SU-DHL-6 (cell line): ENCODE measurements around the gene AP2A2.

ENCODE experiments used
- CTCF ChIP-seq: fragments of 200-600 bp; sonication (generic); IDR thresholded peaks from one replicate; pipeline ENCODE4 v1.5.1; 2017; ENCODE audit warnings: antibody characterized with exemption, mild to moderate bottlenecking, low read length, moderate library complexity; ENCODE audit not compliant: insufficient read depth, poor library complexity, severe bottlenecking
- EZH2phosphoT487 ChIP-seq: fragments of 200-600 bp; sonication (generic), shearing (Covaris generic); conservative IDR thresholded peaks from 2 replicates; pipeline ENCODE4 v1.6.1; 2018; ENCODE audit warnings: mild to moderate bottlenecking, antibody characterized with exemption, low read length, moderate library complexity, mixed read lengths

- no peak for TF ChIP-seq CTCF
- TF ChIP-seq EZH2phosphoT487: no peak
Measured at GRCh38 chr11:993632-994167, 68.0 kb downstream of the AP2A2 start.
